Dermis microvascular lymphatic vessel endothelial cell (primary cell): Measurements from ENCODE around the gene PLCB1. TPM values are rescaled to one million over a fixed set of nuclear protein-coding genes. Genes with fewer than 3 reads are reported as not detected.
"Not testable (repeated sequence)": the region's sequence is repeated elsewhere in the genome, so short reads cannot be mapped to it uniquely, and the experiment has no call there.

Experiments used
- DNase-seq, 2 donors: peaks; one replicate each; pipeline versions ENCODE4 v3.0.0 to v3.0.0-alpha.2; 2010; ENCODE audit warnings: low read depth in 2 of 2
- total RNA-seq: library from RNA; depleted of rRNA; stranded (reverse); fragments of >200 nt; gene quantifications from 2 replicates; pipeline ENCODE4 v1.2.1, GENCODE V29; 2014

The PLCB1 gene
- total RNA-seq, 1 donor from 2014 or later = 13.1 TPM

DNA sequence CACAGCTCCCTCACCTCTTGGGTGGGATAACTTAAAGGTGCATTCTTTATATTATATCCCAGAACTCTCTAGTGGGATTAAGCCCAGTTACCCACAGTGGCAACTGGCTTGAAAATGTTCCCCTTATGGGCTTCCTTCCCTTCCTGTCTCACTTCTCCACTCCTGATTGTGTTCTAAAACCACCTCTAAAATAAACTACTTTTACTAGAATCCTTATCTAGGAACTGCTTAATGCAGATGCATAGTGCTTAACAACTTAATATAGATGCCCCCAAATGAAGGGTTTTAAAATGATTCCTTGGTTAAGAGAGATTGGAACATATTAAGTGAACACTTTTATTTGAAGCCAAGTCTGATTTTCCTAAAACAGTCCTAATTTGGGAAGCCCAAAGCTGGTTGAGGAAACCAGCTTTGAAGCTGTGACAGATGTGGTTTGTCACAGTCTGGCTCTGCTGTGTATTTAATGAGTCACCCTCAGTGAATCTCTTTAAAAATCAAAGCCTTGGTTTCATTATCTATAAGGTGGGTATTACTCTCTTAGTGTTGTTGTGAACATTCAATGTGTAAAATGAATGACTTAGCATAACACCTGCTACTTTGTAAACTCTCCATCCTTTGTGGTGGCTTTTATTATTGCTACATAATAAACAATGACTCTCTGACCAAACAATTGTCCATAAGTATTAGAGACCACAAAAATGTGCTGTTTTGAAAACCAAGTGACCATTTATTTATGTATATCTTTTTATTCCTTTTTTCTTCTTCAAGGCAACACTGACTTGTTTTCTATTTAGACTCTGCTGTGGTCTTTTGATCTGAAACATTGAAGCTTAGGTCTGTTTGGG is 24.4 kb downstream of the PLCB1 start:
- peak; percentile 64 to 75 for DNase-seq

DNA sequence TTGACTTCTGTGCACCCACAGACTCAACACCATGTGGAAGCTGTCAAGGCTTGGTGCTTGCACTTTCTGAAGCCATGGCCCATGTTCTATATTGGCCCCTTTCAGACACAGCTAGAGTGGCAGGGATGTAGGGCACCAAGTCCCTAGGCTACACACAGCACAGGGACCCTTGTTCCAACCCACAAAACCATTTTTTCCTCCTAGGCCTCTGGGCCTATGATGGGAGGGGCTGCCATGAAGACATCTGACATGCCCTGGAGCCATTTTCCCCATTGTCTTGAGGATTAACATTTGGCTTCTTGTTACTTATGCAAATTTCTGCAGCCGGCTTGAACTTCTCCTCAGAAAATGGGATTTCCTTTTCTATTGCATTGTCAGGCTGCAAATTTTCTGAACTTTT is 27.2 kb downstream of the PLCB1 start:
- not testable (repeated sequence) for DNase-seq

DNA sequence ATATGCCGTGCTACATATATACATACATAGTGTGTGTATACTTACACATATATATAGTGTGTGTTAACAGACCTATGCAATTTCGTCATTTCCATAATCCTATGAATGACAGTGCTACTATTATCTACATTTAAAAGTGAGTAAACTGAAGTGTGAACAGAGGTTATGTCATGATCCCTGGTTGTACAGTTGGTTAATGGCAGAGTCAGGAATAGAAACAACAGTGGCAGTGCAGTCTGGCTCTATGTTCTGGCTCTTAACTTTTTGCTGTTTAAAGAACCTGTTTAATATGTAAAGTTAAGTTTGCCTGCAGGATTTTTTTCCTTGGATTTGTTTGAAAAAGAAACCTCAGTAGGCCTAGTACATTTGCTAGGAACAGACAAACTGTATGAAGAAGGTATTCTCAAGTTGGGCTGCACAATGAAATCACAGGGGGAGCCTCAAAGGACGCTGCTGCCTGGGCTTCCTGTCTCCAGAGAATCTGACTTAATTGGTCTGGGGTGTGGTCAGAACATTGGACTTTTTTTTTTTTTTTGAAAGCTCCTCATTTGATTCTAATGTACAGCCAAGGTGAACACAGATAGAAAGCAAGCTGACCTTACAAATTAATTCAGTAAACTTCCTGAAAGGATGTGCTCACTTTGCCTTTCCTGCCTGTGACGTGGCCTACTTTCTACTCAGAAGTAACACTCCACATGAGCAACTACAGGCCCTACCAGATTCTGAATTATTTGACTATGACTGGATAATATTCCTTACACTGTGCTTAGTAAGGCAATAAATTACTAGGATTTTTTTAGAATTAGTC is 29.4 kb downstream of the PLCB1 start:
- DNase-seq = peak; percentile 46 to 65

DNA sequence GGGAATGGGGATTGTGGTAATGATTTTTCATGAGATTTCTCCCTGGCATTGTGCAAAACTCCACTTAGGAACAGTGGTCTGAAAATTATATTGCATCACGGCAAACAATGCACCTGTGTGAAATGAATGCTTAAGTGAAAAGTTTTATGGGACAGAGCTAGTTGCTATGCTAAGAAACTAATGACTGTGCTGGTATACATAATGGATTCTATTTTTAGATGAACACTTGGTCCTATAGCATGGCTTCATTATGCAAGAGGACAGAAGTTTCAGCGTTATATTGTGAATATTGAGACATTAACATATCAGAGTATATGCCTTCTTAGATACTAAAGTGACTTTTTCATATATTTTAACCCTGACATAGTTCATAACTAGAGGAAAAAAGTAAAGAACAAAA is 30.5 kb downstream of the PLCB1 start:
- DNase-seq = no peak

DNA sequence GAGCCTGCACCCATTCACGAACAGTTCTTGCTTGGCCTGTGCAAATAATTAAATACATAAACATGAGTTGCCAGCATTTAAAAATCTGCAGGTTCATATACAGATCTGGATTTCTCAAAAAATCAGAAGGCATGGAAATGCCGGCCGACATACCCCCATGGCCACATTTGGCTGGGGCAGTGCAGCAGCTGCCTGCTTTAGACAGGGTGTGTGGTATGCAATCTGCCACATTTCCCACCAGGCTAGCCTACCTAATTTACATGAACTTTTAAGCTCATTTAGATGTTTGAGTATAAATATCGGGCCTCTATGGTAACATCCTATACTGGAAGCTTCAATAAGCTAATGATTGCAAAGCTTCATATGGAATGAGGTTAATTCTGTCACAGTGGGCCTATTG is 31.5 kb downstream of the PLCB1 start:
- no peak for DNase-seq

DNA sequence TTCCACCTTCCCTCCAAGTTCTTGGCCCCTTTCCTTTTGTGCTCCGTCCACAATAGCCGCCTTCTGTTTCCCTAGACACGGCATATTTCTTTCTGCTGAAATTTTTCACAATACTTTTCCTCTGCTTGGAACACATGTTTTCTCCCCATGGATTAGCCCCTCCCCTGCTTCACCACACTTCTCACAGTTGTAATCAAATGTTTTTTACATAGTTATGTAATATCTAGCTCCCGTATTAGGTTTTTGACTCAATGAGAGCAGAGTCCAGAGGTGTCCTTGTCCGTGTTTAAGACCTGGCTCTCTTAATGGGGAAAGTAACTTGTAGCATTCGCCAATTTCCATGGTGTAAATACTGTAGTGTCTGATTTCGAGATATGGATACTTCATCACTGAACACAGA is 34.7 kb downstream of the PLCB1 start:
- no peak for DNase-seq

DNA sequence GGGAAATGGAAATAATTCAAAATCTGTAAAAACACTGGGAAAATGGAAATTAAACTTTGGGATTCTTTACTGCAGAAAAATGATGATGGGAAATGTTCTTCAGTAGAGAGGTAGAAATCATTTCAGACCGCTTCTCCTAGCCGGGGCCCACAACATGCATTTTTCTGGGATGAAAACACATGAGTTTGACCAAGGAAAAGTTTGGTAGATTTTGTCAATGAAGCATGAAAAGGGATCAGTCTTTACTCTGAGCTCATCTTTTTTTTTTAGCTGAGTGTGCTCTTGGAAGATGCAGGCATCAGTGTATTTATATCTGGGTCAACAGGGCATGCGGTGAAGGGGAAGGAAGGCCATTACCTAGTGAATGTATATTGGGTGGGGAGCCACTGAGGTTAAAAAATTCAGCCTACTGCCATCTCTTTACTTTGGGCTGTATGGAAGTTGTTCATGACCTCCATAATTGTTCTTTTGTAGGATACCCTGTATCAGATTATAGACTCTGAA is 36.8 kb downstream of the PLCB1 start:
- DNase-seq = no peak

DNA sequence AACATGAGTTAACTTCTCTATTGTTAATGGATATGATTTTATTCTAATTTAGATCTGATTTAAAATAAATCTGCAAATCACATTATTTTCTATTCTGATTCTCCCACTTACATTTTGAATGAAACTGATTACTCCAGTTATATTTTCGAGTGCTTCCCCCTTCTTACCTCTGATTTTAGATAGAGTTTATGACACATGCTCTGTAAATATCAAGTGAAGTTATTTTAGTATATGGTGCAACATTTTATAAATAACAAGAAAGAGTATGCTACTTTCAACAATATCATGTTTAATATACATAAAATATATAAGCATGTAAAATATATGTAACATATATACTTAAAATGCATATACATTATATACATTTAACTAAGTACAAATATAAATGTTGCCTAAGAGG is 38.9 kb downstream of the PLCB1 start:
- no peak for DNase-seq

DNA sequence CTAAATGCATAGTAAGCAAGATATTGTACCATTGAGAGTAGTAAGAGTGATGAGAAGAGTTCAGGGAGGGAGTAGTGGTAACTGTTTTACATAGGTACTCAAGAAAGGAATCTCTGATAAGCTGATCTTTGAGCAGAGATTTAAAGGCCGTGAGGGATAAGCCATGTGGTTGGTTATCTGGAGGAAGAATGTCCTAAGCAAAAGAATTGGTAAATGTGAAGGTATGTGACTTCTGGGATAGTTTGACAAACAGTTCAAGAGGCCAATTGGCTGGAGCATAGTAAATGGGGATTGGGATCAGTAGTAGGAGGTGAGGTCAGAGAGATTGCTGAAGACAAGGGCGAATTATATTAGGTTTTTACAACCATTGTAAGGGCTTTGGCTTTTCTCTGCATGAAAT is 40.1 kb downstream of the PLCB1 start:
- DNase-seq = no peak

DNA sequence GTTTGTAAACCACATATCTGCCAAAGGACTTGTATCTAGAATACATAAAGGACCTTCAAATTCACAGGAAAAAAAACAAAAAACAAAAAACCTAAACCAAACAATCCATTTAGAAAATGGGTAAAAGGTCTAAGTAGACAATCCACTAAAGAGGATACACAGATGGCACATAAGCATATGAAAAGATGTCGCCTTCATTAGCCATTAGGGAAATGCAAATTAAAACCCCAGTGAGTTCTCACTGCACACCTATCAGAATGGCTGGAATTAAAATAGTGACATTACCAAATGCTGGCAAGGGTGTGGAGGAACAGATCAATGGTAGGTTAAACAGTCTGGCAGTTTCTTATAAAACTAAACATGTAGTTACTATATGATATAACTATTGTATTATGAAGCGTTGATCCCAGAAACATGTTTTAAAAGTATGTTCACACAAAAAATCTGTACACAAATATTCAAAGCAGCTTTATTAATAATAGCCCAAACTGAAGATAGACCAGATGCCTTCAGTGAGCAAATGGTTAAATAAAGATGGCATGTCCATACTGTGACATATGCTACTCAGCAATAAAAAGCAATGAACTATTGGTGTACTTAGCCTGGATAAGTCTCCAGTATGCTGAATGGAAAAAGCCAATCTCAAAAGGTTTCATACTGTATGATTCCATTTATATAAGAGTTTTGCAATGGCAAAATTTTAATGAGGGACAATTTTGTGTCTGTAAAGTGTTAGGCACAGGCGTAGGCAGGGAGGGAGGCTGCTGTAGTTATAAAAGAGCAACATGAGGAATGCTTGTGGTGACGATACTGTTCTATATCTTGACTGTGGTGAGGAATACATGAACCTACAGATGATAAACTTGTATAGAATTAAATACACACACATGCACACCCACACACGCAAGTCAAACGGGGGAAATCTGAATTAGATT is 43.9 kb downstream of the PLCB1 start:
- DNase-seq = no peak

DNA sequence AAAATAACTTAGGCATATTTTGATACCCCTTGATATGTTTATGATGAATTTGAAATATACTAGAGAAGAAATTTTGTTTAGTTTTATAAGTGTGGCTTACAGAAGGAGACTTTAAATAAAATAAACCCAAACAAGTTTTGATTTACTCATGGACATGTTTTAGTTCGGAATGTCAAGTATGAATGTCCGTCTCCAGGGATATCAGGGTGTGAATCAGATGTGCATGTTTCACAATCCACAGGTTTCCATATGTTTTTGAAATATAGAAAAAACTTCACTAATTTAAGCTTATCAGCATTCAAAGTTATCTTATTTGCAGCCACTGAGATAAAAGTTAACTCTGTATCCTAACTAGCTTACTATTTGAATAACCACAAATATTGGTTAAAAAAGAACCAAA is 51.5 kb downstream of the PLCB1 start:
- DNase-seq = no peak

DNA sequence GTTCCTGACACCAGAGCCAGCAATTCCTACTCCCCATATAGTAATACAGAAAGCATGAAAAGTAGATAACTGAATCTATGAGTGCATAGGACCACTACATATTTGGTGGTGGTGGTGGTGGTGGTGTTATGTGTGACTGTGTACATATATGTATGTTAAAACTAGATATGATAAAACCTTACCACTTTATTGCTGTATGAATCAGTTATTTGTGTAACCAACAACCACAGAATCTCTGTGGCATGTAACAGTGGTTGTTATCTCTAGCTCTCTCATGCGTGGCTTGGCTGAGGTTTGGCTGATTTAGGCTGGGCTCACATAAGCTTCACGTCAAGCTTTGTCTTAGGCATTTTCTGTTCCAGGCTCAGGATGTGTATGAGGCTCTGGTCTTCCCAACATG is 55.7 kb downstream of the PLCB1 start:
- no peak for DNase-seq

DNA sequence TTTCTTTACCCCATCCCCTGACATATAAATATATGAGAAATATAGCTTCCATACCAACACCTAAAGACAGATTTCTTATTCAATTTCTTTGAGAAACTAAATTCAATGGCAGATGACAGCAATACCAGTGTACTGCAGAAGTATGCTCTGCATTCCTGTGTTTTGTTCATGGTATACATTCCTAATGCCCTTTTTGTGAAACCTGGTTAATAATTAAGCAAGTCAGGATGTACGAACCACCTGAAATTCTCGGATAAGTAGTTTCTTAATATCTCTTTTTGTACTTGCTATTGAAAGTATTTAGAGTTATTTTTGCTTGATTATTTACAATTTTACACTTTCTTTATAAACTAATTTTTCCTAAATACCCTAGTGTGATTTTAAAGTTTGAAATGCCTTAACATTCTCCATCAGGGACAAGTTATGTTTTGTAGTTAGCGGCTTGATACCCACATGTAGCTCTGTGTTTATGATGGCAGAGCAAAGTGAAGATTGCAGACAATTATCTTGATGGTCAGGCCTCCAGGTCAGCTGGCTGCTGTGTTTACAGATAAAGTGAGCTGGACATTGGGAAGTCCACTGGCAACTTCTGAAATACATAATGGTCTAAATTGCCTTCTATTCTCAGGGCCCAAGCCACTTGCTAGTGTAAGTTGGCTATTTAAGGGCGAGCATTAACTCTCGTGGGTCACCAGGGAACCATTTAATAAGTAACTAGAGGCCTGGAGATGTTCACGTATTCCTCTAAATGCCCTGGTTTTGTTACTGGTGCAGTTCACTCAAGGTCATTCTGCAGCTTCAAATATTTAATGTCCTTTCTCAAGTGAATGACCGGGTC is 58.2 kb downstream of the PLCB1 start:
- no peak for DNase-seq

DNA sequence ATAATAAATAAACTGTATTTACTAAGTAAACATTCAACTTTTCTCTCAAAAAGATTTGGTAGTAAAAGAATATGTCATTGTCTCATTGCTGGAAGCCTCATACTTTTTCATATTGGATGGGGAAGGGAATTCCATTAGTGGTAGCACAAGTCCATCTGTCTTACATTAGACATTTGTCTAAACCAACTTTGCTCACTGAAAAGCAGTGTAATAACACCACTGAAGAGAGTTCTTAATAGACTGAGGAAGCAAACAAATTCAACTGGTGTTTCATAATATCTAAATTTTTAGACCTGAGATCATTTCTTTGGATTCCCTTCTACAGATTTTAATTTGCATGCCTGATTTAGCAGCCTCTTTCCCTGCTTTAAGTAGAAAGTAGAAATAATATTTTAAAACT is 62.7 kb downstream of the PLCB1 start:
- DNase-seq = no peak

DNA sequence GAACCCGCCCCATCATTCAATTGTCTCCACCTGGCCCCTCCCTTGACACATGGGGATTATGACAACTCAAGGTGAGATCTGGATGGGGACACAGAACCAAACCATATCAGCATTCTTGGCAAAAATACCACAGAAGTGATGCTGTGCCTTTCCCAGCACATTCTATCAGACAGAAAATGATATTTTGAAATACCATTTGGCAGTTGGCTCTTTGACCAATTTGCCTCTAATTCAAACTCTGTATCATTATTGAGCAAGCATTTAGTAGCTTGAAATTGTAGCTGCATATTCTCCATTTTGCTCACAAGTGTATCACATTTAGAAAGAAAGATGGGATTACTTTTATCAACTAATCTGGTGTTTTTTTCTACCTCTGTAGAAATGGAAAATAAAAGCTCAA is 64.0 kb downstream of the PLCB1 start:
- no peak for DNase-seq

DNA sequence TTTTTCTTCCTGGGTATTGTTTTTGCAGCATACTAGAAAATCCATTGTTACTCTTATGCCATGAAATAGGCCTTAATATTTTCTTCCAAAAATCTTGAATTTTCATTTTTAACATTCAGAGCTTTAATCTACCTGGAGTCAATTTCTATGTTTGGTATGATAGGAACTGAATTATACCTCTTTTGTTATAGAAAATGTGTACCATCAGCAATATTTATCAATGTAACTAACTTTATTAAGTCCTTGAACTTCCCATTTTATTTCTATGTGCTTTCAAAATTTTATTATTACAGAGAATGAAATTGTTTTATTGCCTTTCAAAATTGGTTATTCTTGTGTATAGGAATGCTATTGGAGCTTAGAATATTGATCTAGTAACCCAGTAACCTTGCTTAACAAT is 68.2 kb downstream of the PLCB1 start:
- DNase-seq = no peak

DNA sequence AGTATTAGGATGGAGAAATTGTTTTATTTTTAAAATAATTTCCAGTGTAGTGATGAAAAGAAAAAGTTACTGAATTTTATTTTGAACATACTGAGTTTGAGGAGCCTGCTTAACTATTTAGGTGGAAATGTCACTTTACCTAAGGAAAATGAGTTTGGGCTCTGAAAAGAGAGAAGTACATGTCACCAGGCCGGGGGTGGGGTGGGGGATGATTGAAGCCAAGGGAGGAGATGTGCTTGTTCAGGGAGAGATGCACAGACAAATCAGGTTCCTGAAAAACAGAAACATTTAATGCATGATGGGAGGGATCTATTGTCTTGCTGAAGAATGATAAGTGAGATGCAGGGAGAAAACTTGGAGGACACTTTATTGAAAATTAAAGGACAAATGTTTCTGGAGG is 71.3 kb downstream of the PLCB1 start:
- no peak for DNase-seq

DNA sequence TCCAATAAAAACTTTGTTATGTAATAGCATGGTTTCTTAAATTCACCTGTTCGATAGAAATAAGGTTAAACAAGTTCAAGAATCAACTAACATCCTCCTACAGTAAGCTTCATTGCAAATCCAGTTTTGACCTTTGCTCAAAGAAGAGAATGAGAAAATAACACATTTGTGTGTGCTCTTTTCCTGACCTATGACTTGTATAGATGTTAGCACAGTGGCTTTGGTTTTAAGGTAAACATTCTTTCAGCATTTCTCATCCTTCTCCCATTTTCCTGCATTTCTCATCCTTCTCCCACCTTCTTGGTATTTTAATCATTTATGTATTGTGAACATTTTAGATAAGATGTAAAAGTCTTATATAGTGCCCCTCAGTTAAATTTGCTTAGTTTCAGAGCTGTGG is 73.9 kb downstream of the PLCB1 start:
- DNase-seq = no peak

DNA sequence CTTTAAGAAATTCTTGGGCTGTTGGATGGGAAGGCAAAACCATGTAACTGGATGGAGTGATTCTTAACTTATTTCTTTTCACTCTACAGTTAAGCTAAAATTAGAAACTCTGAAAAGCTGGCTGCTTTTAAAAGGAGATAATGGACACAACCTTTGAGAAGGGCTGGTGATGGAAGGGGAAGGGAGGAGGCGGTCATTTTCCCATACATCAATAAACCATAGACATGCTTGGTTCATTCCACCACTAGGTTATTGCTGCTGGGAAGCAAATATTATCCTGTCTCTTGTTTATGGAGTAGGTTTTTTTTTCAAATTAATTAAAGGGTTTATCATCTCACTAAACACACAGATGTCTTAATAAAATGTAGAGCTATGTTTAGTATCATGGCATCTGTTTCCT is 76.2 kb downstream of the PLCB1 start:
- no peak for DNase-seq

DNA sequence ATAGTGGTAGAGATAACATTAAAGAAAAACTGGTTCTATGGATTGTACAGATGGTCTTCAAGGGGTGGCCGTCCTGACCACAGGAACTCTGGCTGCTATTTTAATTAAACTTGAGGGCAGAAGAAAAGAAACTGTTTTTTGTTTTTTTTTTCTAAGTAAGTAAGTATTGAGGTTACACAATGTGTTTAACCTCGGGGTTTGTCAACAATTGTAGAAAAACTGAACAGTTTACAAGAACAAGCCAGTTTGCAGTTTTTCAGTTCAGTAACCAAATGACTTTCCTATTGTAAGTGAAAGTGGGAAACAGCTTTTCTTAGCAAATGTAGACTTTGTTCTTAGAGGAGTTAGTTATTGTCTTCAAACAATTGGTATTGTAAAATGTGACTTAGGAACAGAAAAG is 77.0 kb downstream of the PLCB1 start:
- DNase-seq = no peak

DNA sequence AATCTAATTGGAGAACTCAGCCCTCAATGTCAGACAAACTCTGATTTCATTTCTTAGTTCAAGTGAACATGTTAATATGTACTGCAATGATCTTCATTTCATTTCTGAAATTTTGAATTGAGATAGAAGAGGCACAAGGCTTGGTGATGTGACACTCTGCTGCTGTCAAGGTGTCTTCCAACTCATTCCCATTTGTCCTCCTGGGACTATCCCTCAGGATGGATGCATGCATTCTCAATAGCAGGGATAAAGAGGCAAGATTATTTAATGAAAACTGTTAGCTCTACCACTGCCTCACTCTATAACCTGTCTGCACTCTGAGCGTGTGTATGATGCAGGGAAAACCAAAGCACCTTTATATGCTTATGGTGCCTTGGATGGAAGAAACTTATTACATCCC is 78.7 kb downstream of the PLCB1 start:
- DNase-seq = no peak
